ENCODE results near the gene HRCT1.

The HRCT1 gene

DNA sequence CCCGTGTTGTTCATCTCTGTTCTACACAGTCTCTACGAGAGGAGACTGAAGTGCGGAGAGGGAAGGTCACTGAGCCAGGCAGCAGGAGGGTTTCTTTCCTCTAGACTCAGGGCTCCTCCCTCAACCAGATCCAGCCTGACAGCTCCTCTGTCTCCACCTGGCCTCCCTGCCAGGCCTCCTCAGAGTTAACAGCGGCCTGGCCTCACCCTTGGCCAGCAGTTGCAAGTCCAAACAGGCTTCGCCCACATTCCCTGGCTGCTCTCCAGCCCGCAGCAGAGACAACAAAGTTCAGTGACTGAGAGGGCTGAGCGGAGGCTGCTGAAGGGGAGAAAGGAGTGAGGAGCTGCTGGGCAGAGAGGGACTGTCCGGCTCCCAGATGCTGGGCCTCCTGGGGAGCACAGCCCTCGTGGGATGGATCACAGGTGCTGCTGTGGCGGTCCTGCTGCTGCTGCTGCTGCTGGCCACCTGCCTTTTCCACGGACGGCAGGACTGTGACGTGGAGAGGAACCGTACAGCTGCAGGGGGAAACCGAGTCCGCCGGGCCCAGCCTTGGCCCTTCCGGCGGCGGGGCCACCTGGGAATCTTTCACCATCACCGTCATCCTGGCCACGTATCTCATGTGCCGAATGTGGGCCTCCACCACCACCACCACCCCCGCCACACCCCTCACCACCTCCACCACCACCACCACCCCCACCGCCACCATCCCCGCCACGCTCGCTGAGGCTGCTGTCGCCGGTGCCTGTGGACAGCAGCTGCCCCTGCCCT is at the start of gene HRCT1:
Gene HRCT1, plus strand, starts transcription at position 291 of the 768 bp plus-strand sequence. Its CDS starts 86 bp downstream, at position 377.
- H3K4me3 ChIP-seq (ENCODE audit: low read depth, low read length): no peak within 1 kb of the TSS
- H3K9me3 ChIP-seq (ENCODE audit: control insufficient read depth, insufficient read depth, low read length): no peaks in the 10 kb centered on the region
- peaks cover 25% of the 10 kb centered on the region for H3K4me1 ChIP-seq (ENCODE audit: control insufficient read depth, insufficient read depth, low read length)
- H3K36me3 ChIP-seq (ENCODE audit: control insufficient read depth, insufficient read depth, low read length): no peaks in the 10 kb centered on the region
- no peak within 1 kb of the TSS for H3K27ac ChIP-seq (ENCODE audit: low read depth, low read length)
- H3K9ac ChIP-seq (ENCODE audit: low read depth, low read length): no peak within 1 kb of the TSS
- no peaks in the 10 kb centered on the region for H3K27me3 ChIP-seq (ENCODE audit: control insufficient read depth, insufficient read depth, low read length)

DNA sequence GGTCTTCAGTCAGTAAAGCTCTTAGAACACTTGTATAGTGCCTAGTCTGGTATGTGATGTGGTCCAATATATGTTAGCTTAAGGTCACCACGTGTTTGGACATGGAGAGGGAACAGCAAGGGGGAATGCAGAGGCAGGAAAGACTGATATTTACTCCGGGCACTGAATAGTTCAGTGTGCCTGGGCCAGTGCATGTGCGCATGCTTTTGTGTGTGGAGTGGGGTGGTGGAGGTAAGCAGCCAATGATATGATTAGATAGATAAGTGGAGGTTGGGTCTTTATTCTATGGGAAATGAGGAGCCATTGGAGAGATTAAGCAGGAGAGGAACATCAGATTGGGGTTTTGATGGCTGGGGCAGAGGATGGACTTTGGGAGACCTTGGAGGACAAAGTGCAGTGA is 49.8 kb upstream of the HRCT1 start:
- 0 out of 2 replicates have a peak, but pooled peaks cover 6% of the 10 kb centered on the region for H3K36me3 ChIP-seq (ENCODE audit: control insufficient read depth, insufficient read depth, low read length)
- H3K9ac ChIP-seq (ENCODE audit: low read depth, low read length): no peak overlapping the region
- H3K4me3 ChIP-seq (ENCODE audit: low read depth, low read length): no peak overlapping the region
- no peak overlapping the region for H3K27ac ChIP-seq (ENCODE audit: low read depth, low read length)
- H3K27me3 ChIP-seq (ENCODE audit: control insufficient read depth, insufficient read depth, low read length): no peaks in the 10 kb centered on the region
- H3K9me3 ChIP-seq (ENCODE audit: control insufficient read depth, insufficient read depth, low read length): no peaks in the 10 kb centered on the region
- no peaks in the 10 kb centered on the region for H3K4me1 ChIP-seq (ENCODE audit: control insufficient read depth, insufficient read depth, low read length)

GRCh38 chr9:35856882-35857281 is 49.1 kb upstream of the HRCT1 start:
- Histone ChIP-seq H3K27me3 (ENCODE audit: control insufficient read depth, insufficient read depth, low read length) (no peaks in the 10 kb centered on the region), H3K9me3 (ENCODE audit: control insufficient read depth, insufficient read depth, low read length) (no peaks in the 10 kb centered on the region), H3K27ac (ENCODE audit: low read depth, low read length) (no peak overlapping the region), H3K4me1 (ENCODE audit: control insufficient read depth, insufficient read depth, low read length) (no peaks in the 10 kb centered on the region), H3K4me3 (ENCODE audit: low read depth, low read length) (no peak overlapping the region), H3K36me3 (ENCODE audit: control insufficient read depth, insufficient read depth, low read length) (0 out of 2 replicates have a peak, but pooled peaks cover 6% of the 10 kb centered on the region), H3K9ac (ENCODE audit: low read depth, low read length) (no peak overlapping the region)

GRCh38 chr9:35858458-35858857 is 47.5 kb upstream of the HRCT1 start:
- H3K4me1 ChIP-seq (ENCODE audit: control insufficient read depth, insufficient read depth, low read length): no peaks in the 10 kb centered on the region
- no peak overlapping the region for H3K27ac ChIP-seq (ENCODE audit: low read depth, low read length)
- no peaks in the 10 kb centered on the region for H3K27me3 ChIP-seq (ENCODE audit: control insufficient read depth, insufficient read depth, low read length)
- 0 out of 2 replicates have a peak, but pooled peaks cover under 1% of the 10 kb centered on the region for H3K36me3 ChIP-seq (ENCODE audit: control insufficient read depth, insufficient read depth, low read length)
- H3K9me3 ChIP-seq (ENCODE audit: control insufficient read depth, insufficient read depth, low read length): no peaks in the 10 kb centered on the region
- H3K4me3 ChIP-seq (ENCODE audit: low read depth, low read length): no peak overlapping the region
- H3K9ac ChIP-seq (ENCODE audit: low read depth, low read length): no peak overlapping the region

DNA sequence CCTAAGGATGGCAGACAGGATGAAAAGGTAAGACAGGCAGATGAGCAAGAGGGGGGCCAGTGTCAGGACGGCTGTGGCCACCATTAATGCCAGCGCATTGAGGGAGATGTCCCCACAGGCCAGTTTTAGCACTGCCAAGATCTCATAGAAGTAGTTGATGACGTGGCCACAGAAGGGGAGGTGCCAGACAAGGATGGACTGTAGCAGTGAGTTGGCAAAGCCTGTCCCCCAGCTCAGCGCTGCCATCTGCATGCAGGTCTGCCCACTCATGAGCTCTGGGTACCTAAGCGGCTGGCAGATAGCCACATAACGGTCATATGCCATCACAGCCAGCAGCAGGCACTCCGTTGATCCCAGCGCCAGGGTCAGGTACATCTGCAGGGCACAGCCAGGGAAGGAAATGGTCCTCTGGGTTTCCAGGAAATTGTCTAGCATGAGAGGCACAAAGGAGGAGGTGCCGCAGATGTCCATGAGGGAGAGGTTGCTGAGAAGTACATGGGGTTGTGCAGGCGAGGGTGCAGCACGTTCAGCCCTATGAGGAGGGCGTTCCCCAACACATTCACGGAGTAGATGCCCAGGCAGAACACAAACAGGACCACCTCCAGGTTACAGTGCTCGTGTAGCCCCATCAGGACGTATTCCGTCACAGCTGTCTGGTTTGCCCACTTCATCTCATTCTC is 46.6 kb upstream of the HRCT1 start:
- Histone ChIP-seq H3K36me3 (ENCODE audit: control insufficient read depth, insufficient read depth, low read length) (no peaks in the 10 kb centered on the region), H3K4me1 (ENCODE audit: control insufficient read depth, insufficient read depth, low read length) (no peaks in the 10 kb centered on the region), H3K4me3 (ENCODE audit: low read depth, low read length) (no peak overlapping the region), H3K27me3 (ENCODE audit: control insufficient read depth, insufficient read depth, low read length) (no peaks in the 10 kb centered on the region), H3K9ac (ENCODE audit: low read depth, low read length) (no peak overlapping the region), H3K27ac (ENCODE audit: low read depth, low read length) (no peak overlapping the region), H3K9me3 (ENCODE audit: control insufficient read depth, insufficient read depth, low read length) (no peaks in the 10 kb centered on the region)

DNA sequence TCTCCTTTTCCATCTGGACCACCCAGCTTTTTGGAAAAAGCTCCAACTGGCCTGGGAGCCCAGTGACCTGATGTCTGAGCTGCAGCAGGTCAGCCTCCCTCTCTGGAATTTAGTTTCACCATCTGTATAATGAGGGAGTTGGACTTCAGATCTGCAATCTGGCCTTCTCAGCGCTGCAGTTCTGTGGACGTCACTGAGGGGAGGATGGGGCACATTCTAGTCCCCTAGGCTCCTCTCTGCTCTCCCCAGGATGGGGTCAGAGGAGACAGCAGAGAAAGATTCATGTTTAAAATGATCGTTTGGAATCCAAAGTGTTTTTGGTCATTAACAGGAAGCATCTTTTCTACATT is 46.0 kb upstream of the HRCT1 start:
- no peak overlapping the region for H3K27ac ChIP-seq (ENCODE audit: low read depth, low read length)

GRCh38 chr9:35861161-35861897 is 44.7 kb upstream of the HRCT1 start:
- H3K36me3 ChIP-seq (ENCODE audit: control insufficient read depth, insufficient read depth, low read length): no peaks in the 10 kb centered on the region
- no peaks in the 10 kb centered on the region for H3K4me1 ChIP-seq (ENCODE audit: control insufficient read depth, insufficient read depth, low read length)
- H3K4me3 ChIP-seq (ENCODE audit: low read depth, low read length): no peak overlapping the region
- no peak overlapping the region for H3K27ac ChIP-seq (ENCODE audit: low read depth, low read length)
- no peak overlapping the region for H3K9ac ChIP-seq (ENCODE audit: low read depth, low read length)
- no peaks in the 10 kb centered on the region for H3K27me3 ChIP-seq (ENCODE audit: control insufficient read depth, insufficient read depth, low read length)
- H3K9me3 ChIP-seq (ENCODE audit: control insufficient read depth, insufficient read depth, low read length): no peaks in the 10 kb centered on the region

More for the DNA sequence above, 46.0 kb upstream of the HRCT1 start:
- no peaks in the 10 kb centered on the region for H3K36me3 ChIP-seq (ENCODE audit: control insufficient read depth, insufficient read depth, low read length)
- no peaks in the 10 kb centered on the region for H3K4me1 ChIP-seq (ENCODE audit: control insufficient read depth, insufficient read depth, low read length)
- H3K9me3 ChIP-seq (ENCODE audit: control insufficient read depth, insufficient read depth, low read length): no peaks in the 10 kb centered on the region
- H3K9ac ChIP-seq (ENCODE audit: low read depth, low read length): no peak overlapping the region
- no peaks in the 10 kb centered on the region for H3K27me3 ChIP-seq (ENCODE audit: control insufficient read depth, insufficient read depth, low read length)
- no peak overlapping the region for H3K4me3 ChIP-seq (ENCODE audit: low read depth, low read length)

GRCh38 chr9:35862328-35862727 is 43.7 kb upstream of the HRCT1 start:
- Histone ChIP-seq H3K9ac (ENCODE audit: low read depth, low read length) (no peak overlapping the region), H3K27me3 (ENCODE audit: control insufficient read depth, insufficient read depth, low read length) (no peaks in the 10 kb centered on the region), H3K9me3 (ENCODE audit: control insufficient read depth, insufficient read depth, low read length) (no peaks in the 10 kb centered on the region), H3K4me1 (ENCODE audit: control insufficient read depth, insufficient read depth, low read length) (no peaks in the 10 kb centered on the region), H3K36me3 (ENCODE audit: control insufficient read depth, insufficient read depth, low read length) (no peaks in the 10 kb centered on the region), H3K27ac (ENCODE audit: low read depth, low read length) (no peak overlapping the region), H3K4me3 (ENCODE audit: low read depth, low read length) (no peak overlapping the region)

DNA sequence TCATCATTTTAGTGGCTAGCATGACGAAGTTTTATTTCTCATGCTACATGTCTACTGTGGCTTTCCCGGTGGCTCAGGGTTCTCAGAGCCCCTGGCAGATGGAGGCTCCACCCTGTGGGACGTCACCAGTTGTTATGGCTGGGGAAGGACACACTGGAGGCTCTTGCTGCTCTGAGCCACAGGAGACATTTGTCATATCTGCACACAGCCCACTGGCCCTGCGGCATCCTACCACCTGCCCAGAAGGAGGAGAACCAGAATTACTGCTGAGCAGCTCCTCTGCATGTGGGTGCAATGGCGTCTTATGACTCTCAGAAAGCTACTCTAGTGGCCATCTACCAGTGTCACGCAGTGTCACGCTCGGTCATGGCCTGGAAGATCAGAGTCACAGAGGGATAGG is 42.4 kb upstream of the HRCT1 start:
- H3K9ac ChIP-seq (ENCODE audit: low read depth, low read length): no peak overlapping the region
- no peaks in the 10 kb centered on the region for H3K9me3 ChIP-seq (ENCODE audit: control insufficient read depth, insufficient read depth, low read length)
- no peaks in the 10 kb centered on the region for H3K36me3 ChIP-seq (ENCODE audit: control insufficient read depth, insufficient read depth, low read length)
- no peaks in the 10 kb centered on the region for H3K27me3 ChIP-seq (ENCODE audit: control insufficient read depth, insufficient read depth, low read length)
- no peak overlapping the region for H3K27ac ChIP-seq (ENCODE audit: low read depth, low read length)
- peaks cover 3% of the 10 kb centered on the region for H3K4me1 ChIP-seq (ENCODE audit: control insufficient read depth, insufficient read depth, low read length)
- no peak overlapping the region for H3K4me3 ChIP-seq (ENCODE audit: low read depth, low read length)

DNA sequence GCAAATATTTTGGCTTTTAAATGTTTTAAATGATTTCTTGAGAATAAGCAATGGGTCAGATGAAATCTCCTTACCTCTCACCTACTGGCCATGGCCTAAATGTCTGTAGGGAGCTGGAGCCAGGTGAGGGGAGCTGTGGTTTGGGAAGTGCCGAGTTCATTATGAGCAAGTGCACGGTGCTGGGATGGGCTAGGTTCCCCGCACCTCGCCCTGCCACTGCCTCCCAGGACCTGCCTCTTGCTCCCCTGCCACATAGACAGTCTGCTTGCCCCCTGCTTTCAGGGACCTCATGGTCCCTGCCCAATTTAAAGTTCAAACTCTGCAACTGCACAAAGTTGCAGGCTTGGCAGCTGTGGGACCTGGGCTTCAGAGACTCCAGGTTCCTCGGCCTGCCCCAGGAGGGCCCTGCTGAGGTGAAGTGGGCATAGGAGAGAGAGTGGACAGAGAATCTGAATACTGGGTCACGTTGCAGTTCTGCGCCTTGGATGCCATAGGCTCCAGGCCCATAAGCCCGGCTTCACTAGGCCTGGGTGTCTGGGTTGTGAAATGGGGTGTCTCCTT is 41.2 kb upstream of the HRCT1 start:
- no peak overlapping the region for H3K4me3 ChIP-seq (ENCODE audit: low read depth, low read length)
- no peak overlapping the region for H3K9ac ChIP-seq (ENCODE audit: low read depth, low read length)
- no peaks in the 10 kb centered on the region for H3K27me3 ChIP-seq (ENCODE audit: control insufficient read depth, insufficient read depth, low read length)
- H3K27ac ChIP-seq (ENCODE audit: low read depth, low read length): no peak overlapping the region
- no peaks in the 10 kb centered on the region for H3K36me3 ChIP-seq (ENCODE audit: control insufficient read depth, insufficient read depth, low read length)
- peaks cover 11% of the 10 kb centered on the region for H3K4me1 ChIP-seq (ENCODE audit: control insufficient read depth, insufficient read depth, low read length)
- no peaks in the 10 kb centered on the region for H3K9me3 ChIP-seq (ENCODE audit: control insufficient read depth, insufficient read depth, low read length)

Data from HUES48 (cell line).